Kidney (tissue), 14 donors: ENCODE measurements around the gene ID2. TPM values are rescaled to one million over a fixed set of nuclear protein-coding genes. Genes with fewer than 3 reads are reported as not detected.

ENCODE experiments used
- DNase-seq, 5 donors: peaks; one replicate each; pipeline ENCODE4 v3.0.0-alpha.2; 2013 to 2020
- FAIRE-seq: peaks from 2 replicates; lab custom pipeline; 2012; peaks lifted over from hg19 to GRCh38; lab: Jason Lieb, UNC
- H3K27ac ChIP-seq, 2 donors: one replicate each; pipeline ENCODE4 v1.7.0; 2013; ENCODE audit warnings: low read depth in 2 of 2, low read length in 2 of 2, inconsistent platforms in 1 of 2
- H3K27me3 ChIP-seq: one replicate; pipeline ENCODE4 v1.7.1; 2013; ENCODE audit warnings: low read length, inconsistent platforms; ENCODE audit not compliant: control insufficient read depth, insufficient read depth
- H3K36me3 ChIP-seq, 3 donors: one replicate each; pipeline versions ENCODE4 v1.7.0 to v1.7.1; 2013; ENCODE audit warnings: low read length in 3 of 3, control low read depth in 1 of 3, inconsistent platforms in 1 of 3; ENCODE audit not compliant: insufficient read depth in 3 of 3, control insufficient read depth in 2 of 3
- H3K4me1 ChIP-seq, 3 donors: one replicate each; pipeline versions ENCODE4 v1.7.0 to v1.7.1; 2013; ENCODE audit warnings: low read length in 3 of 3, inconsistent platforms in 1 of 3, low read depth in 1 of 3; ENCODE audit not compliant: control insufficient read depth in 2 of 3, insufficient read depth in 2 of 3
- H3K4me3 ChIP-seq, 3 donors: one replicate each; pipeline versions ENCODE4 v1.7.0 to v1.8.1; 2013; ENCODE audit warnings: low read length in 3 of 3, control low read depth in 1 of 3, inconsistent platforms in 1 of 3
- H3K9ac ChIP-seq, 3 donors: one replicate each; pipeline versions ENCODE4 v1.7.0 to v1.7.1; 2013; ENCODE audit warnings: low read length in 3 of 3, control low read depth in 1 of 3, inconsistent platforms in 1 of 3
- H3K9me3 ChIP-seq, 3 donors: one replicate each; pipeline versions ENCODE4 v1.7.0 to v1.7.1; 2013; ENCODE audit warnings: low read length in 3 of 3, control low read depth in 1 of 3, inconsistent platforms in 1 of 3; ENCODE audit not compliant: control insufficient read depth in 2 of 3, insufficient read depth in 1 of 3
- CTCF ChIP-seq: IDR thresholded peaks from 3 replicates; pipeline ENCODE4 v1.5.1; 2012; ENCODE audit warnings: mild to moderate bottlenecking, moderate library complexity, borderline replicate concordance; ENCODE audit not compliant: insufficient read depth; ENCODE audit errors: extremely low read depth
- intact Hi-C: fragments of 100-400 bp; cut with DNase I; formaldehyde crosslinking; loops from one replicate; pipeline ENCODE4 v1.11.1; 2022
- polyA plus RNA-seq: library from polyadenylated mRNA; stranded (reverse); fragments of 350-450 nt; fragmentation: Illumina TruSeq; extraction: RNeasy Lipid Tissue Mini Kit (QIAGEN cat#74804); gene quantifications from one replicate; pipeline ENCODE4 v1.2.3, GENCODE V29; 2014; ENCODE audit warnings: low read depth, low replicate concordance; ENCODE audit not compliant: insufficient read depth
- total RNA-seq: library from RNA; stranded (reverse); fragmentation: NEBNext Ultra II Directional; extraction: Animal tissue kit (Norgen Biotek cat#: 25700); gene quantifications from one replicate; pipeline ENCODE4 v1.2.1, GENCODE V29; 2021
- donor health status: control.
- donor health status: control.
- donor health status: control.
- donor health status: control.
- donor health status: control.
- donor health status: DM: yes; HTN: yes; CAD: no.
- donor health status: Normal renal cell carcinoma (clear cell type).

ID2 gene
- total and polyA plus RNA-seq, 2 donors from 2014 or later, result 74.6 to 113 TPM

- TF ChIP-seq CTCF, result no peak
- H3K27me3 ChIP-seq, result no peaks in the 10 kb centered on the region
- no peak for DNase-seq
- no peak for FAIRE-seq
- no peak overlapping the region for H3K4me3 ChIP-seq
- intact Hi-C loops, result no loop called here
- H3K9ac ChIP-seq, result no peak overlapping the region
- H3K27ac ChIP-seq, result no peak overlapping the region
- H3K4me1 ChIP-seq, result no peaks in the 10 kb centered on the region
- H3K9me3 ChIP-seq, result no peaks in the 10 kb centered on the region
- H3K36me3 ChIP-seq, result no peaks in the 10 kb centered on the region
Observed at GRCh38 chr2:8642366-8643068, 39.3 kb upstream of the ID2 start.

DNA sequence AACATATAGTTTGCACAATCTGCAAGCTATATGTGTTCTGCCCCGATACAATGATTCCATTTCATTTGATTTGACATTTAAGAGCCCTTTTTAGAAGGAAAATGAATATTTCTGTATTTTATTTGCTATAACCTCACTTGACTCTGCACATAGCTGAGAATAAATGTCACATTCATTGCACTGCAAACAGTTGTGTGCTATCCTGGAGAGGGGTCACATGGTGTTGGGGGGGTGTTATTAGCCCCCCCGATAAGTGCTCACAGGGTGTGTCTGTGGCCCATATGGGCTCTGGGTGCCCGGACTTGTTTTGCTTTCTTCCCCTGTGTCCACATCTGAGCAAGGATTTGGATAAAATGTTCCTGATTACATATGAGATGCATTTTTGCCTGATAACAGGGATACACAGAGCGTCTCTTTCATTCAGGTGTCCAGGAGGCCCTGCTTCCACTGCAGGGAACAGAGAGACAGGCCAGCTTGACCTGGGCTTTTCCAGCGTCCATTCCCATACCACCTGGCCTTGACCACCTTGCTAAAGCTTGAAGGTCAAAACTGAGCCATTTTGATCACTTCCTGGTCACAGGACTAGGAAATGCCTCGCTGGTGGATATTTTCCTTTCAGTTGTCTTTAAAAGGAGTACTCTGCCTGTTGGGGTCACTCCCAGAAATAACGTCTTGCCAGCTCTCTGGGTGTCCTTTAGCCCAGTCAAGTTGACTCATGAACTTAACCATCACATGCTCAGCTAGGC lies 38.4 kb upstream of the ID2 start:
- no peak for TF ChIP-seq CTCF
- peaks cover 0 to under 1% (median 0%) of the 10 kb centered on the region in 3 donors for H3K4me1 ChIP-seq
- H3K9me3 ChIP-seq, result no peaks in the 10 kb centered on the region
- no peak overlapping the region for H3K27ac ChIP-seq
- DNase-seq (no peak), FAIRE-seq (no peak)
- no peaks in the 10 kb centered on the region for H3K27me3 ChIP-seq
- no peaks in the 10 kb centered on the region for H3K36me3 ChIP-seq
- H3K4me3 ChIP-seq, result no peak overlapping the region
- intact Hi-C loops, result no loop called here
- H3K9ac ChIP-seq, result no peak overlapping the region

DNA sequence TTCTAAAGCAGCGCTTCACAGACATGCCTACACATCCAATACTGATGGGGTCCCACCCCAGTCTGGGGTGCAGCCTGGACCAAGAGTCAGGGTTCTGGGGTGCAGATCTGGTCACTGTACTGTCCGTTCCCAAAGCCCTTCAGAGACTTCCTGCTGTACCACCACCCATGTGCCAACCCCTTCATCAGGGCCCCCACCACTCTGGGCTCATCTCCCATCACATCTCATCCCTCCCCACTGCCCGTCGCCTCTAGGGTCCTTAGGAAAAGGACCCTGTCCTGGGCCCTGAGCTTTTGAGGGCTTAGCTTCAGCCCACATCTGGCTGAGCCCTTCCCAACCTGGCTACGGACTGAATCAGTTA lies 37.9 kb upstream of the ID2 start:
- FAIRE-seq (no peak), DNase-seq (no peak)
- Histone ChIP-seq H3K36me3 (no peaks in the 10 kb centered on the region), H3K27me3 (no peaks in the 10 kb centered on the region), H3K27ac (no peak overlapping the region), H3K9me3 (no peaks in the 10 kb centered on the region), H3K9ac (no peak overlapping the region), H3K4me3 (no peak overlapping the region), H3K4me1 (peaks cover 0 to 2% (median 0%) of the 10 kb centered on the region in 3 donors)
- intact Hi-C loops, result no loop called here
- no peak for TF ChIP-seq CTCF
